B cell (primary cell): ENCODE data around the gene ASTN2. TPM values are rescaled to one million over a fixed set of nuclear protein-coding genes. Genes with fewer than 3 reads are reported as not detected.

Experiments used
- ATAC-seq: fragments of 200-7000 bp; cut with Tn5 transposase; one replicate; pipeline ENCODE4 v1.10.0; 2021; ENCODE audit warnings: low read depth, mild to moderate bottlenecking, moderate number of reproducible peaks, moderate library complexity
- CTCF ChIA-PET: fragments of 350-600 bp; sonication (Branson Sonifier 250); formaldehyde crosslinking; loops from one replicate; lab custom pipeline; 2021; ENCODE audit warnings: antibody characterized with exemption, inconsistent platforms; lab: Charles Lee
- POLR2A ChIA-PET: fragments of 350-600 bp; sonication (Branson Sonifier 250); formaldehyde crosslinking; loops from one replicate; lab custom pipeline; 2021; ENCODE audit warnings: antibody characterized with exemption; lab: Charles Lee
- DNase-seq: peaks from one replicate; pipeline ENCODE4 v3.0.0; 2013
- H2AFZ ChIP-seq: 2 replicates; pipeline ENCODE4 v1.6.1; 2012; ENCODE audit warnings: mild to moderate bottlenecking, low read depth, low read length; ENCODE audit not compliant: insufficient read depth, poor library complexity, severe bottlenecking
- H3K27ac ChIP-seq, 2 donors: 1 replicate in 1 of 2; 2 replicates in 1 of 2; pipeline ENCODE4 v1.5.1; 2012 to 2013; ENCODE audit warnings: low read length in 2 of 2, mild to moderate bottlenecking in 2 of 2, moderate library complexity in 1 of 2
- H3K27me3 ChIP-seq, 4 experiments: fragments of 200-600 bp in 1 of 4; sonication (generic) in 1 of 4; replicated peaks in 1 of 4; 1 replicate in 2 of 4; 2 replicates in 2 of 4; pipeline versions ENCODE4 v1.6.1 to v1.7.0; 2013 to 2016; ENCODE audit warnings: low read length in 3 of 4, mild to moderate bottlenecking in 2 of 4, mixed read lengths in 1 of 4, moderate library complexity in 1 of 4; ENCODE audit not compliant: insufficient read depth in 4 of 4, control insufficient read depth in 3 of 4; ENCODE audit errors: control extremely low read depth in 1 of 4
- H3K36me3 ChIP-seq, 2 experiments: replicated peaks in 1 of 2; 1 replicate in 1 of 2; 2 replicates in 1 of 2; pipeline versions ENCODE4 v1.6.1 to v1.7.1; 2013; ENCODE audit warnings: low read length in 1 of 2; ENCODE audit not compliant: insufficient read depth in 2 of 2, control insufficient read depth in 1 of 2; ENCODE audit errors: control extremely low read depth in 1 of 2, extremely low read depth in 1 of 2
- H3K4me1 ChIP-seq, 2 donors: fragments of 200-600 bp in 1 of 2; sonication (generic) in 1 of 2; 1 replicate in 1 of 2; 2 replicates in 1 of 2; pipeline versions ENCODE4 v1.5.1 to v1.6.1; 2013 to 2017; ENCODE audit warnings: low read length in 2 of 2; ENCODE audit not compliant: control insufficient read depth in 2 of 2, insufficient read depth in 2 of 2
- H3K4me2 ChIP-seq: replicated peaks from 2 replicates; pipeline ENCODE3; 2012; ENCODE audit warnings: mild to moderate bottlenecking, low read depth, low read length; ENCODE audit not compliant: poor library complexity, severe bottlenecking
- H3K4me3 ChIP-seq, 5 experiments: fragments of 200-600 bp in 1 of 5; sonication (generic) in 1 of 5; 1 replicate in 3 of 5; 2 replicates in 2 of 5; pipeline versions ENCODE4 v1.5.1 to v1.7.0; 2011 to 2016; ENCODE audit warnings: low read length in 4 of 5, mild to moderate bottlenecking in 4 of 5, low read depth in 2 of 5, control low read depth in 1 of 5, moderate library complexity in 1 of 5; ENCODE audit not compliant: insufficient read depth in 1 of 5; ENCODE audit errors: control extremely low read depth in 1 of 5, extremely low read depth in 1 of 5
- H3K79me2 ChIP-seq: fragments of 200-600 bp; sonication (generic); one replicate; pipeline ENCODE4 v1.6.0; 2016; ENCODE audit warnings: low read length; ENCODE audit not compliant: control insufficient read depth, insufficient read depth
- H3K9ac ChIP-seq: fragments of 200-600 bp; sonication (generic); 2 replicates; pipeline ENCODE4 v1.6.1; 2017; ENCODE audit warnings: mild to moderate bottlenecking, low read length, moderate library complexity
- H3K9me3 ChIP-seq, 3 donors: one replicate each; pipeline versions ENCODE4 v1.6.1 to v1.7.1; 2013; ENCODE audit warnings: low read length in 2 of 3; ENCODE audit not compliant: control insufficient read depth in 2 of 3, insufficient read depth in 1 of 3; ENCODE audit errors: control extremely low read depth in 1 of 3
- H4K20me1 ChIP-seq: 2 replicates; pipeline ENCODE4 v1.6.0; 2012; ENCODE audit warnings: mild to moderate bottlenecking, low read length; ENCODE audit not compliant: insufficient read depth, control insufficient read depth, poor library complexity, severe bottlenecking
- H3K27ac Mint-ChIP-seq: one replicate; pipeline ENCODE4 v1.8.0; 2021; ENCODE audit warnings: mixed read lengths
- H3K27me3 Mint-ChIP-seq: one replicate; pipeline ENCODE4 v1.8.0; 2021; ENCODE audit warnings: mixed read lengths
- H3K4me1 Mint-ChIP-seq: one replicate; pipeline ENCODE4 v1.8.0; 2021; ENCODE audit warnings: mixed read lengths
- H3K4me3 Mint-ChIP-seq: one replicate; pipeline ENCODE4 v1.8.0; 2021; ENCODE audit warnings: mixed read lengths
- H3K9me3 Mint-ChIP-seq: one replicate; pipeline ENCODE4 v1.8.0; 2022; ENCODE audit warnings: mixed read lengths; ENCODE audit not compliant: insufficient read depth
- CTCF ChIP-seq: fragments of 200-600 bp; IDR thresholded peaks from one replicate; pipeline ENCODE4 v1.8.0; 2022; ENCODE audit warnings: antibody characterized with exemption, mild to moderate bottlenecking
- EZH2 ChIP-seq: IDR thresholded peaks from 2 replicates; pipeline ENCODE4 v1.6.1; 2012; ENCODE audit warnings: borderline replicate concordance, low read depth, mild to moderate bottlenecking, moderate library complexity, low read length; ENCODE audit not compliant: insufficient read depth, poor library complexity, severe bottlenecking
- WGBS: methylation state at CpG from one replicate; pipeline ENCODE4 v1.1.5; 2013; ENCODE audit warnings: missing lambda C conversion rate; ENCODE audit not compliant: insufficient coverage; 5-methylcytosine and 5-hydroxymethylcytosine counted together
- intact Hi-C: fragments of 100-400 bp; cut with micrococcal nuclease; formaldehyde crosslinking; loops from one replicate; pipeline ENCODE4 v1.10.0; 2022
- polyA plus RNA-seq: library from polyadenylated mRNA; depleted of rRNA; stranded (reverse); fragments of >200 nt; gene quantifications from 2 replicates; pipeline ENCODE4 v1.2.3, GENCODE V29; 2012
- total RNA-seq, 2 donors: library from RNA; stranded (reverse); fragments of 120-200 nt in 1 of 2; gene quantifications; 1 replicate in 1 of 2; 2 replicates in 1 of 2; pipeline versions ENCODE4 v1.2.3 to v1.2.4, GENCODE V29; 2013 to 2022

Gene ASTN2
- total and polyA plus RNA-seq, 2 donors (not counting 1 experiment from before 2014, with no cell fraction given): 1.2 to 3.6 TPM

GRCh38 chr9:116937361-116937760, 477.5 kb downstream of the ASTN2 start:
- Mint-ChIP-seq H3K27ac (no peak overlapping the region), H3K9me3 (peaks cover 2% of the 10 kb centered on the region), H3K27me3 (no peaks in the 10 kb centered on the region), H3K4me3 (no peak overlapping the region), H3K4me1 (no peaks in the 10 kb centered on the region)
- no peak for DNase-seq
- intact Hi-C loops: no loop called here
- POLR2A ChIA-PET: no interaction called here
- Histone ChIP-seq H2AFZ (no peak overlapping the region), H3K9me3 (no peaks in the 10 kb centered on the region), H3K4me1 (no peaks in the 10 kb centered on the region), H4K20me1 (no peaks in the 10 kb centered on the region), H3K27ac (no peak overlapping the region), H3K4me3 (no peak overlapping the region), H3K9ac (no peak overlapping the region), H3K36me3 (no peaks in the 10 kb centered on the region), H3K79me2 (no peaks in the 10 kb centered on the region), H3K27me3 (no peaks in the 10 kb centered on the region), H3K4me2 (no peak overlapping the region)
- CTCF ChIA-PET: no interaction called here
- no peak for ATAC-seq
- TF ChIP-seq CTCF: no peak

- peaks cover 4% of the 10 kb centered on the region for H3K27me3 Mint-ChIP-seq
- H2AFZ ChIP-seq: no peak overlapping the region
- H3K79me2 ChIP-seq: no peaks in the 10 kb centered on the region
- H3K9me3 Mint-ChIP-seq: peaks cover 2% of the 10 kb centered on the region
- H3K4me3 Mint-ChIP-seq: no peak overlapping the region
- no peaks in the 10 kb centered on the region for H3K4me1 Mint-ChIP-seq
- intact Hi-C loops: no loop called here
- no peaks in the 10 kb centered on the region for H4K20me1 ChIP-seq
- H3K4me3 ChIP-seq: no peak overlapping the region
- H3K27me3 ChIP-seq: no peaks in the 10 kb centered on the region
- WGBS: no CpG with 5 or more reads among the region's 5 CpGs
- DNase-seq (no peak), ATAC-seq (no peak)
- CTCF ChIA-PET: no interaction called here
- no peak overlapping the region for H3K27ac ChIP-seq
- no peaks in the 10 kb centered on the region for H3K36me3 ChIP-seq
- POLR2A ChIA-PET: no interaction called here
- no peaks in the 10 kb centered on the region for H3K4me1 ChIP-seq
- TF ChIP-seq EZH2 (no peak), CTCF (no peak)
- no peaks in the 10 kb centered on the region for H3K9me3 ChIP-seq
- H3K4me2 ChIP-seq: no peak overlapping the region
- no peak overlapping the region for H3K27ac Mint-ChIP-seq
- H3K9ac ChIP-seq: no peak overlapping the region
Measured at GRCh38 chr9:116935149-116935897, 479.5 kb downstream of the ASTN2 start.
